Peyer's patch (tissue), 4 donors: ENCODE data around the gene KCNK5.

Experiments used
- CTCF ChIP-seq, 6 experiments: fragments of 450-650 bp in 4 of 6; fragments of 200-600 bp in 2 of 6; sonication (generic) in 1 of 6; IDR thresholded peaks; one replicate each; pipeline ENCODE4 v1.5.1; 2017 to 2019; ENCODE audit warnings: antibody characterized with exemption in 6 of 6, mild to moderate bottlenecking in 3 of 6, moderate library complexity in 1 of 6
- POLR2A ChIP-seq, 2 donors: fragments of 450-650 bp; IDR thresholded peaks; one replicate each; pipeline ENCODE4 v1.5.1; 2017; ENCODE audit warnings: antibody characterized with exemption in 2 of 2, mild to moderate bottlenecking in 2 of 2, moderate library complexity in 2 of 2

DNA sequence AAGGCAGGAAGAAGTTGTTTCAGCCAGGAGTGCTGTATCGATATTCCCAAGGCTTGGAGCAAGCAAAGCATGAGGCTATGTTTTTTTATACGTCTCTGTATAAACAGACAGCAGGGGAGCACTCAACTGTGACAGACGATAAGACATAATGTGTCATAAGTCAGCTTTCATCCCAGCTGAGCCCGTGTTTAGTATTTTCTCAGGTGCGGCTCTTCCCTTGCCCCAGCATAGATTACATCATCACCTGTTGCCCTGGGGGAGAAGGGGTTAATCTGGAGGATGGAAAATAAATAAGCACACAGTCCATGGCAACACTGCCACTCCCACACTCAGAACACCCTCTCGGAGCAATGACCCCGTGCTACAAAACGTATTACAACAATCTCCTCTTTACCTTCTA is 22.1 kb upstream of the KCNK5 start:
- TF ChIP-seq CTCF (IDR thresholded peaks at IDR 0.05) = no peak
- no peak for TF ChIP-seq POLR2A (IDR thresholded peaks at IDR 0.05)
